Measurements from ENCODE around the gene GMDS. TPM values are rescaled to one million over a fixed set of nuclear protein-coding genes. Genes with fewer than 3 reads are reported as not detected.
A peak's percentile ranks its signal among the peaks of the same experiment; 100 is the strongest.

The GMDS gene
- 35.7 and 36.9 TPM in 2 replicates for total RNA-seq

DNA sequence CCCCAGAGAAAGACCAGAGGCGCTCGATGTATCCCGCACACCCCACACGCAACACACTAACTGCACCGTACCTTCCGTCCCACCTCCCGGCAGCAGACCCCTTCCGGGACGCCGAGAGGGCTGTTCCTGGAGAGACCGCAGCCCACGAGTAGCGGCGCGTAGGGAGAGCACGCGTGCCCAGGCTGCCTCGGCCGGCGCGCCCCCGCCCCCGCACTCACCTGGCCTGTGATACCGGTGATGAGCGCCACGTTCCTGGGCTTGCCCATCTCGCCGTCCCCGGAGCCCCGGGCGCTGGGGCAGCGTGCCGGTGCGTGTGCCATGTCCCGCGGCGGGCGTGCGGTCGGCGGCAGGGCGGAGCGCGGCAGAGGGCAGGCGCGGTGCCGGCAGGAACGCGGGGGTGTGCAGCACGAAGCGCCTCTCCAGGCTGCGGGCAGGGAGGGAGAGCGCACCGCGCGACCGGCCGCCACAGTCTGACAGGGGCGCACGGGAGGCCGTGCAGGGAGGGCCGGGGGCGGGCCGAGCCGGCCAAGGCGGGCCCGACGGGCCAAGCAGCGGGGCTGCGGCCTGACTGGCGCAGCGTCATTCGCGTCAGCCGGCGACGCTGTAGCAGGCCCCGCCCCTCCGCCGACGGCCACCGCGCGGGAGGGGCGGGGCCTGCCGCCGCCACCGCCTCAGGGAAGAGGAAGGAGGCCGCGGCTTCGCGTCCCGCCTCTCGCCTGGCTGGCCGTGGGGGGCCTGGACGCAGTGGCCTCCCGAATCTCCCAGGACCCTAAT lies at the start of gene GMDS:
GMDS (minus strand) TSS at position 503 of the 774 bp plus-strand sequence.
- H3K27me3 Mint-ChIP-seq (ENCODE audit: low read depth) = no peaks in the 10 kb centered on the region
- peaks cover 65% of the 10 kb centered on the region for H3K4me1 Mint-ChIP-seq (ENCODE audit: low read depth)
- H3K4me3 Mint-ChIP-seq (ENCODE audit: low read depth) = peak within 1 kb of the TSS; percentile 90
- H3K27ac Mint-ChIP-seq = peak within 1 kb of the TSS; percentile 94
- H3K9me3 Mint-ChIP-seq = no peaks in the 10 kb centered on the region
- intact Hi-C loops (cut with micrococcal nuclease) = loop anchor here (2.0 to 10.0 kb wide), 3 partner anchors 134 to 520 kb away; partner anchors contain the start of gene WRNIP1
- DNase-seq (ENCODE audit: low spot score) = peak; percentile 79
- H3K36me3 Mint-ChIP-seq (ENCODE audit: low read depth) = peaks cover 7% of the 10 kb centered on the region

DNA sequence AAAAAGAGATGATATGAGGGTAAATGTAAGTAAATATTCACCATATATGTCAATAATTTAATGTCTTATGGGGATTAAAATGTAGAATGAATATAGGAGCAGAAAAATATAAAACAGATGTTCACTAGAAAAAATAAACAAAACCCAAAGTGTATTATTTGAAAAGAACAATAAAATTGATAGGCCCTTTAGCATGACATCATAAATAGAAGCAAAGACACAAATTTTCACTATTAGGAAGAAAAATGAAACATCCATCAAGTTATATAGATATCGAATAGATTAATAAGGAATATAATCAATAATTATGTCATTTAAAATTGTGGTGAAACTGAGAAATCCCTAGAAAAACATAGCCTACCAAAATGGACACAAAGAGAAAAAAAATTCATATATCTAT lies 40.1 kb upstream of the GMDS start:
- H3K4me3 Mint-ChIP-seq (ENCODE audit: low read depth) = no peak overlapping the region
- intact Hi-C loops (cut with micrococcal nuclease) = no loop called here
- peaks cover 21% of the 10 kb centered on the region for H3K36me3 Mint-ChIP-seq (ENCODE audit: low read depth)
- peaks cover 68% of the 10 kb centered on the region for H3K9me3 Mint-ChIP-seq
- no peaks in the 10 kb centered on the region for H3K4me1 Mint-ChIP-seq (ENCODE audit: low read depth)
- DNase-seq (ENCODE audit: low spot score) = no peak
- H3K27me3 Mint-ChIP-seq (ENCODE audit: low read depth) = no peaks in the 10 kb centered on the region
- H3K27ac Mint-ChIP-seq = no peak overlapping the region

GRCh38 chr6:2275892-2276242 lies 30.5 kb upstream of the GMDS start:
- Mint-ChIP-seq H3K4me1 (ENCODE audit: low read depth) (no peaks in the 10 kb centered on the region), H3K9me3 (peaks cover 29% of the 10 kb centered on the region), H3K27me3 (ENCODE audit: low read depth) (no peaks in the 10 kb centered on the region), H3K36me3 (ENCODE audit: low read depth) (peaks cover 14% of the 10 kb centered on the region), H3K27ac (no peak overlapping the region), H3K4me3 (ENCODE audit: low read depth) (no peak overlapping the region)
- intact Hi-C loops (cut with micrococcal nuclease) = no loop called here
- no peak for DNase-seq (ENCODE audit: low spot score)

- no peak for DNase-seq (ENCODE audit: low spot score)
- intact Hi-C loops (cut with micrococcal nuclease) = no loop called here
- Mint-ChIP-seq H3K36me3 (ENCODE audit: low read depth) (peaks cover 17% of the 10 kb centered on the region), H3K4me1 (ENCODE audit: low read depth) (no peaks in the 10 kb centered on the region), H3K4me3 (ENCODE audit: low read depth) (no peak overlapping the region), H3K27ac (no peak overlapping the region), H3K27me3 (ENCODE audit: low read depth) (no peaks in the 10 kb centered on the region), H3K9me3 (peaks cover 23% of the 10 kb centered on the region)
Observed at GRCh38 chr6:2274981-2275891, 29.8 kb upstream of the GMDS start.

GRCh38 chr6:2272696-2273095 lies 27.3 kb upstream of the GMDS start:
- Mint-ChIP-seq H3K4me1 (ENCODE audit: low read depth) (no peaks in the 10 kb centered on the region), H3K9me3 (peaks cover under 1% of the 10 kb centered on the region), H3K27me3 (ENCODE audit: low read depth) (no peaks in the 10 kb centered on the region), H3K36me3 (ENCODE audit: low read depth) (peaks cover 16% of the 10 kb centered on the region), H3K4me3 (ENCODE audit: low read depth) (no peak overlapping the region), H3K27ac (no peak overlapping the region)
- intact Hi-C loops (cut with micrococcal nuclease) = no loop called here
- DNase-seq (ENCODE audit: low spot score) = no peak

DNA sequence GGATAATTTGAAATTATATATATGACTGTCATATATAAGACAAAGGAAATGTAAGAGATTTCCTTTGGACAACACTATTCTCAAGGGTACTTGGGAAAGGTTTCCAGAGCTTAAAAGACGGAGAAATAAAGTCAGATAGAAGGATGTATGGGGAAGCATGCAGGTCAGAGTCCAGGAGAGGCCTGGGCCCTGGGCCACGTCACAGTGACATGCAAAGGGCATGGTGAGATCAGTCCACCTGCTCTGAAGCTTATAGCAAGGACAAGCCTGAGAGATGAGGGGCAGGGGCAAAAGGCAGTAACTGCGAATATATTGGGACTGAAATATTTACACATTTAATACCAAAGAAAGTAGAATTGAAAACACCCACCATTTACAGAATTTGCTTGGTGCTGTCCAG lies 24.6 kb upstream of the GMDS start:
- H3K4me3 Mint-ChIP-seq (ENCODE audit: low read depth) = no peak overlapping the region
- peaks cover 21% of the 10 kb centered on the region for H3K36me3 Mint-ChIP-seq (ENCODE audit: low read depth)
- no peaks in the 10 kb centered on the region for H3K9me3 Mint-ChIP-seq
- DNase-seq (ENCODE audit: low spot score) = no peak
- intact Hi-C loops (cut with micrococcal nuclease) = no loop called here
- no peaks in the 10 kb centered on the region for H3K4me1 Mint-ChIP-seq (ENCODE audit: low read depth)
- no peaks in the 10 kb centered on the region for H3K27me3 Mint-ChIP-seq (ENCODE audit: low read depth)
- no peak overlapping the region for H3K27ac Mint-ChIP-seq

DNA sequence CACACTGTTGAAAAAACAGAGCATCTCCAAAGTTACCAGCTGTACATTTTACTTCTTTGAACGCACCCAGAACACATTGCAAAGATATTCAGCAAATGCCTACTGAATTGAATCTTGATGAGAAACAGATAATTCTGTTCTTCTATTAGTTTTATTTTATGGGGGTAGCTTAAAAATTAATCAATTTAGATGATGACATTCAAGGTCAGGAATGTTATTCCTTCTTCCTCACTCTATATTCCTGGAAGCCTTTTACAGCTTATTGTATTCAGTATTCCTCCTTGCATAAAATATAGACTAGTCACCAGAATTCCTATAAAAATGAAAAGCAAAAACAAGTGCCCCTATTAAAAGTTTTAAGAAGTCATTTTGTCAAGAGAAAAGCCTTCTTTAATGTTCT lies 21.4 kb upstream of the GMDS start:
- Mint-ChIP-seq H3K4me1 (ENCODE audit: low read depth) (no peaks in the 10 kb centered on the region), H3K27me3 (ENCODE audit: low read depth) (no peaks in the 10 kb centered on the region), H3K27ac (no peak overlapping the region), H3K4me3 (ENCODE audit: low read depth) (no peak overlapping the region), H3K9me3 (no peaks in the 10 kb centered on the region), H3K36me3 (ENCODE audit: low read depth) (peaks cover 14% of the 10 kb centered on the region)
- DNase-seq (ENCODE audit: low spot score) = no peak
- intact Hi-C loops (cut with micrococcal nuclease) = no loop called here

GRCh38 chr6:2266031-2266795 lies 20.8 kb upstream of the GMDS start:
- no peaks in the 10 kb centered on the region for H3K9me3 Mint-ChIP-seq
- no peak overlapping the region for H3K27ac Mint-ChIP-seq
- H3K36me3 Mint-ChIP-seq (ENCODE audit: low read depth) = peaks cover 14% of the 10 kb centered on the region
- no peaks in the 10 kb centered on the region for H3K4me1 Mint-ChIP-seq (ENCODE audit: low read depth)
- H3K27me3 Mint-ChIP-seq (ENCODE audit: low read depth) = no peaks in the 10 kb centered on the region
- intact Hi-C loops (cut with micrococcal nuclease) = no loop called here
- no peak for DNase-seq (ENCODE audit: low spot score)
- no peak overlapping the region for H3K4me3 Mint-ChIP-seq (ENCODE audit: low read depth)

DNA sequence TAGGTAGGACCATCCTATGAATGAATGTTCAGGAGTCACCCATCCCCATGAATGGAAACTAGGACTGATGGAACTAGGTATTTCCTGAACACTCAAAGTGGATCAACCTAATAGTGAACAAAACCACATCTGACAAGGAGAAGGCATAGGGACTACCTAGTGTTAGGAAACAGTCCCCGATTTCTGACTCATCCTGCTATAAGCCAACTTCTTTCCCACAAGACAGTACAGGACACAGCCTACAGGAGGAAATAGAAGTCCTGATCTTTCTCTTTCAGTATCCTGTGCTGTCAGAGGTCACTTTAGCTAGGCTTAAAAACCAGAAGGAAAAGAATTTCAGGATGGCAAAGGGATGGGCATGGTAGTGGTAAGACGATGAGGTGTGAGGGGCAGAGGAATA lies 19.5 kb upstream of the GMDS start:
- Mint-ChIP-seq H3K4me1 (ENCODE audit: low read depth) (no peaks in the 10 kb centered on the region), H3K27me3 (ENCODE audit: low read depth) (no peaks in the 10 kb centered on the region)
- intact Hi-C loops (cut with micrococcal nuclease) = no loop called here

DNA sequence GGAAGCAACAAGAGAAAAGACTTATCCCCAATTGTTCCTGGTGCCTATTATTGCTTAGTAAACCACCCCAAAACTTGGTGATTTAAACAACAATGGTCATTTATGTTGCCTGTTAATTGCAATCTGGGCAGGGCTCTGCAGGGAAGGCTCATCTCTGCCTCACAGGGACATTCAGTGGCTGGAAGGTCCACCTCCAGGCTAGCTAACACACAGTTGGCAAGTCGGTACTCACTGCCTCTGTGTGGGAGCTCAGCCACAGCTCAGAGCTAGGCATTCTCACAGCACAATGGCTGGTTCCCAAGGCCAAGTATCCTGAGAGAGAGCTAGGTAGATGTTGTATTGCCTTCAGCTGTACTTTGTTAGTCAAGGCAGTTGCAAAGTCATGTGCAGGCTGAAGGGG lies 18.5 kb upstream of the GMDS start:
- Mint-ChIP-seq H3K27me3 (ENCODE audit: low read depth) (no peaks in the 10 kb centered on the region), H3K4me1 (ENCODE audit: low read depth) (no peaks in the 10 kb centered on the region), H3K27ac (no peak overlapping the region), H3K36me3 (ENCODE audit: low read depth) (peaks cover 14% of the 10 kb centered on the region), H3K9me3 (no peaks in the 10 kb centered on the region), H3K4me3 (ENCODE audit: low read depth) (no peak overlapping the region)
- intact Hi-C loops (cut with micrococcal nuclease) = no loop called here
- no peak for DNase-seq (ENCODE audit: low spot score)

More for the DNA sequence above, 19.5 kb upstream of the GMDS start:
- Mint-ChIP-seq H3K27ac (no peak overlapping the region), H3K4me3 (ENCODE audit: low read depth) (no peak overlapping the region), H3K36me3 (ENCODE audit: low read depth) (peaks cover 12% of the 10 kb centered on the region), H3K9me3 (no peaks in the 10 kb centered on the region)
- no peak for DNase-seq (ENCODE audit: low spot score)

GRCh38 chr6:2259574-2259973 lies 14.2 kb upstream of the GMDS start:
- DNase-seq (ENCODE audit: low spot score) = no peak
- H3K36me3 Mint-ChIP-seq (ENCODE audit: low read depth) = peaks cover 33% of the 10 kb centered on the region
- peaks cover 9% of the 10 kb centered on the region for H3K9me3 Mint-ChIP-seq
- no peak overlapping the region for H3K4me3 Mint-ChIP-seq (ENCODE audit: low read depth)
- no peaks in the 10 kb centered on the region for H3K27me3 Mint-ChIP-seq (ENCODE audit: low read depth)
- intact Hi-C loops (cut with micrococcal nuclease) = no loop called here
- no peaks in the 10 kb centered on the region for H3K4me1 Mint-ChIP-seq (ENCODE audit: low read depth)
- no peak overlapping the region for H3K27ac Mint-ChIP-seq

GRCh38 chr6:2259002-2259494 lies 13.6 kb upstream of the GMDS start:
- DNase-seq (ENCODE audit: low spot score) = no peak
- Mint-ChIP-seq H3K27me3 (ENCODE audit: low read depth) (no peaks in the 10 kb centered on the region), H3K36me3 (ENCODE audit: low read depth) (peaks cover 36% of the 10 kb centered on the region), H3K9me3 (peaks cover 9% of the 10 kb centered on the region), H3K27ac (no peak overlapping the region), H3K4me1 (ENCODE audit: low read depth) (no peaks in the 10 kb centered on the region), H3K4me3 (ENCODE audit: low read depth) (no peak overlapping the region)
- intact Hi-C loops (cut with micrococcal nuclease) = no loop called here

All from activated T-helper 2 cell treated with anti-CD3 and anti-CD28 coated beads, Interferon-gamma antibody, Interleukin-2, Interleukin-4, amounts not matched to agents 10 μg/mL and 5 μg/mL and 100 μg/mL, durations not matched to agents 14 hours and 24 hours and 36 hours (primary cell).